Measurements from ENCODE around the gene TMEM158.

GRCh38 chr3:45272032-45272810, 46.1 kb upstream of the TMEM158 start:
- TF ChIP-seq EZH2phosphoT487 (IDR thresholded peaks at IDR 0.05) (no peak), CTCF (IDR thresholded peaks at IDR 0.05) (no peak)
